ENCODE results near the gene ZSWIM6. TPM values are rescaled to one million over a fixed set of nuclear protein-coding genes. Genes with fewer than 3 reads are reported as not detected.

ZSWIM6 gene
- total RNA-seq, 4 donors from 2014 or later: 1.9 to 4.0 (median 3.0) TPM

DNA sequence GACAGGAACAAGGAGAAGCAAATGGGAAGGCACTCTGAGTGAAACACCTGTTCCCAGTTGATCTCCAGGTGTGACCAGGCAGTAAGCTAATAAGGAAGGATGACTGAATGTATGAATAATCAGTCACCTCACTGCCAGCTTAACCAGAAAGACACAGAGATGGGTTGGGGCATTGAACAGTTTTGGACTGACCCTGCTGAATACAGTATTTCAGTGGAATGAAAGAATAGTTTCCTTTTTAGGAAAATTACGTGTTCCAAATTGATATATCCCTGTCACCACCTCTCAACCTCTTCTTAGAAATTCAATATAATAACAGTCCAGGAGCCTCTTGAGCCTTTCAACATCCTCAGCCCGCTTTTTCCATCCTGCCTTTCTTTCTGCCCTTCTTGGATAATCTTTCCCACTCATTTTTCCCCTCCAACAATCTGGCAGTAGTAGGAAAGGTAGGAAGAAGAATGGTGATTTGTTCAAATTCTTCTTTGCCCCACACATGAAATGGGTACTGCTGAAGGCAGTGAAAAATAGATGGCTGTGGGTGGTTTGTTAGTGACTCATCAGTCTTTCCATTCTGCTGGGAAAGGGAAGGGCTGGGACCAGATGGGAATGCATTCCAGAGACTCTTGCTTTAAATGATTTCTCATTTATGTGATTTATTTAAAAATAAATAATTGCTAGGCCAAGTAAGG lies 117.9 kb downstream of the ZSWIM6 start:
- Histone ChIP-seq H3K27me3 (no peaks in the 10 kb centered on the region), H3K9me3 (no peaks in the 10 kb centered on the region), H3K36me3 (no peaks in the 10 kb centered on the region), H3K4me1 (peaks cover 21 to 22% of the 10 kb centered on the region in 2 donors), H3K27ac (peak overlapping the region in 1 of 4 donors; percentile 18), H3K4me3 (no peak overlapping the region)
- intact Hi-C loops (cut with DNase I; ENCODE audit: low total_unique reads): loop anchor here (10.0 kb wide), 1 partner anchor 85 kb away; no protein-coding TSS in a partner anchor
- TF ChIP-seq POLR2A (IDR thresholded peaks at IDR 0.05): no peak
- in situ Hi-C loops (cut with MboI; ENCODE audit: low sequenced_read_pairs in 4 of 4): no loop called here
- ATAC-seq (no peak), DNase-seq (no peak)

- intact Hi-C loops (cut with DNase I; ENCODE audit: low total_unique reads): no loop called here
- Histone ChIP-seq H3K4me1 (peaks cover 21 to 22% of the 10 kb centered on the region in 2 donors), H3K27ac (no peak overlapping the region), H3K27me3 (no peaks in the 10 kb centered on the region), H3K9me3 (no peaks in the 10 kb centered on the region), H3K4me3 (no peak overlapping the region), H3K36me3 (no peaks in the 10 kb centered on the region)
- DNase-seq (peak in 1 of 2 donors; percentile 35), ATAC-seq (peak; percentile 50 to 85)
- in situ Hi-C loops (cut with MboI; ENCODE audit: low sequenced_read_pairs in 4 of 4): no loop called here
- TF ChIP-seq POLR2A (IDR thresholded peaks at IDR 0.05): no peak
- TF ChIP-seq, protein P1, sequence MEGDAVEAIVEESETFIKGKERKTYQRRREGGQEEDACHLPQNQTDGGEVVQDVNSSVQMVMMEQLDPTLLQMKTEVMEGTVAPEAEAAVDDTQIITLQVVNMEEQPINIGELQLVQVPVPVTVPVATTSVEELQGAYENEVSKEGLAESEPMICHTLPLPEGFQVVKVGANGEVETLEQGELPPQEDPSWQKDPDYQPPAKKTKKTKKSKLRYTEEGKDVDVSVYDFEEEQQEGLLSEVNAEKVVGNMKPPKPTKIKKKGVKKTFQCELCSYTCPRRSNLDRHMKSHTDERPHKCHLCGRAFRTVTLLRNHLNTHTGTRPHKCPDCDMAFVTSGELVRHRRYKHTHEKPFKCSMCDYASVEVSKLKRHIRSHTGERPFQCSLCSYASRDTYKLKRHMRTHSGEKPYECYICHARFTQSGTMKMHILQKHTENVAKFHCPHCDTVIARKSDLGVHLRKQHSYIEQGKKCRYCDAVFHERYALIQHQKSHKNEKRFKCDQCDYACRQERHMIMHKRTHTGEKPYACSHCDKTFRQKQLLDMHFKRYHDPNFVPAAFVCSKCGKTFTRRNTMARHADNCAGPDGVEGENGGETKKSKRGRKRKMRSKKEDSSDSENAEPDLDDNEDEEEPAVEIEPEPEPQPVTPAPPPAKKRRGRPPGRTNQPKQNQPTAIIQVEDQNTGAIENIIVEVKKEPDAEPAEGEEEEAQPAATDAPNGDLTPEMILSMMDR (IDR thresholded peaks at IDR 0.05 in 4 of 5, conservative IDR thresholded peaks at IDR 0.05 in 1 of 5): no peak
Observed at GRCh38 chr5:61450493-61451279, 118.6 kb downstream of the ZSWIM6 start.

DNA sequence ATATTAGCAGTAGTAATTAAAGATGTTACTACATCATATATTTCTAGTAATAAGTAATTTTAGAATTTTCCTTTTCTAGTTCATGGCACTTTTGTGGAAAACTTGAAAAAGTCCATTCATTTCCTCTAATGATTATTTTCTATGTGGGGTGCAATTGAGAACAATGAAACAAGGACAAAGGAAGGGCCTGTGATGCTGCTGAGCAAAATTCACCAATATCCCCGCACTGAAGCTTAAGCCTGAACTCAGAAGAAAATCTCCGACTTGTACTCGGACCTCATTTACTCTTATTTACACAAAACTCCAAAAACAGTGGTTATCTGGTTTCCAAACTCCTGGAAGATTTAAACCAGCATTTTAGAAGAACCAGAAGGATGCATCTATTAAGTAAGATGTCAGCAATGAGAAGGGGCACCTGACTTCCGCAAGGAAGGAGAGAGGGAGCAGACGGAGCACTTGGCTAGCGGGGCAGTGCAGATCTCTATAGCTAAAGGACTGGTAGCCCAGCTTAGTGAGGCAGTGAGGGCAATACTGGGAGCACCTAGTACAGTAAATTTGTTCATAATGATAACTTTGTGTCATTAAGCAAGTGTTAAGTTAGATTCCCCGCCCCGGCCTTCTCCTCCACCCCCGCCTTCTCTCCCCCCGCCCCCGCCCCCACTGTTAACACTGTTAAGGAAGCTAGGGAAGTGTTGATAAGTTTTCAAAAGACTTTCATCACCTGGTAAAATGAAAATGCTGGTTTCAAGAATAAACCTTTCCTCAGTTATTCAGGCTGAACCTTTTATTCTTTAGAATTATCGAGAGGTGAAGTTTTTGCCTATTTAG lies 123.3 kb downstream of the ZSWIM6 start:
- no peak for ATAC-seq
- DNase-seq: no peak
- H3K27me3 ChIP-seq: no peaks in the 10 kb centered on the region
- no peak overlapping the region for H3K27ac ChIP-seq
- in situ Hi-C loops (cut with MboI; ENCODE audit: low sequenced_read_pairs in 4 of 4): no loop called here
- no peak for TF ChIP-seq POLR2A (IDR thresholded peaks at IDR 0.05)
- TF ChIP-seq, protein P1 (IDR thresholded peaks at IDR 0.05 in 4 of 5, conservative IDR thresholded peaks at IDR 0.05 in 1 of 5): no peak
- peaks cover 15 to 22% of the 10 kb centered on the region in 2 donors for H3K4me1 ChIP-seq
- H3K4me3 ChIP-seq: no peak overlapping the region
- no peaks in the 10 kb centered on the region for H3K9me3 ChIP-seq
- intact Hi-C loops (cut with DNase I; ENCODE audit: low total_unique reads): no loop called here
- no peaks in the 10 kb centered on the region for H3K36me3 ChIP-seq

DNA sequence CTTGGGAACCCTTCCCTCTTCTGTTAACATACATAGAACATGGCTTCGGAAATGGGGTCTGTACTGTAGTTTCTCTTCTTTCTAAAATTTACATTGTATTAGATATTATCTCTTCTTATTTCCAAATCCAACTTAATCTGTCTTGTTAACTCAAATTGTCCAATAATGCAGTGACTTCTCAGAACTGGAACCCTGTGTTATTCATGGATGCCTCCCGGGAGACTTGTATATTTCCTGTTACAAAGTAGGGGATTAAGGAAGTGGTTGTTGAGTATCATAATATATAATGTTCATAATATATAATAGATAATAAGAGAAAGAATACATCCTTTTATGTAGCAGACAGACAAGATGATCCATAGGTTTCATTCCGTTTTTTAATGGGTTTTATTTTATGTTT lies 128.4 kb downstream of the ZSWIM6 start:
- DNase-seq (no peak), ATAC-seq (no peak)
- TF ChIP-seq, protein P1 (IDR thresholded peaks at IDR 0.05 in 4 of 5, conservative IDR thresholded peaks at IDR 0.05 in 1 of 5): no peak
- no peak for TF ChIP-seq POLR2A (IDR thresholded peaks at IDR 0.05)
- Histone ChIP-seq H3K4me1 (peaks cover 15 to 20% of the 10 kb centered on the region in 2 donors), H3K36me3 (no peaks in the 10 kb centered on the region), H3K9me3 (no peaks in the 10 kb centered on the region), H3K4me3 (no peak overlapping the region), H3K27ac (no peak overlapping the region), H3K27me3 (no peaks in the 10 kb centered on the region)
- in situ Hi-C loops (cut with MboI; ENCODE audit: low sequenced_read_pairs in 4 of 4): no loop called here
- intact Hi-C loops (cut with DNase I; ENCODE audit: low total_unique reads): no loop called here
